H1 (cell line): ENCODE measurements around the gene LRRC27. TPM values are rescaled to one million over a fixed set of nuclear protein-coding genes. Genes with fewer than 3 reads are reported as not detected.

ENCODE experiments used
- CTCF ChIA-PET: fragments of 300-600 bp; sonication (Branson Sonifier 250); formaldehyde crosslinking; loops from one replicate; lab custom pipeline; 2021; ENCODE audit not compliant: partially characterized antibody; lab: Charles Lee
- POLR2A ChIA-PET: fragments of 300-600 bp; sonication (Branson Sonifier 250); formaldehyde crosslinking; loops from one replicate; lab custom pipeline; 2021; ENCODE audit warnings: inconsistent platforms; ENCODE audit not compliant: partially characterized antibody; lab: Charles Lee
- DNase-seq, 2 experiments: peaks; one replicate each; pipeline versions ENCODE4 v3.0.0 to v3.0.0-alpha.2; 2010 to 2022; ENCODE audit warnings: low spot score in 2 of 2, low read depth in 1 of 2, mixed read lengths in 1 of 2
- FAIRE-seq: peaks from 2 replicates; lab custom pipeline; 2011; peaks lifted over from hg19 to GRCh38; lab: Jason Lieb, UNC
- H2AFZ ChIP-seq: 2 replicates; pipeline ENCODE4 v1.8.1; 2012; ENCODE audit warnings: low read length, inconsistent platforms
- H2AK5ac ChIP-seq: 2 replicates; pipeline ENCODE4 v1.6.1; 2013; ENCODE audit warnings: low read depth, low read length
- H2BK120ac ChIP-seq: replicated peaks from 2 replicates; pipeline ENCODE3; 2013; ENCODE audit warnings: low read depth, low read length, inconsistent platforms
- H2BK12ac ChIP-seq: 2 replicates; pipeline ENCODE4 v1.6.1; 2013; ENCODE audit warnings: low read depth, low read length
- H2BK15ac ChIP-seq: 2 replicates; pipeline ENCODE4 v1.6.1; 2013; ENCODE audit warnings: low read length
- H2BK20ac ChIP-seq: 2 replicates; pipeline ENCODE4 v1.6.1; 2013; ENCODE audit warnings: low read length
- H2BK5ac ChIP-seq: 2 replicates; pipeline ENCODE4 v1.6.1; 2013; ENCODE audit warnings: low read depth, low read length
- H3K14ac ChIP-seq: 2 replicates; pipeline ENCODE4 v1.6.1; 2013; ENCODE audit warnings: inconsistent platforms; ENCODE audit not compliant: insufficient read length
- H3K18ac ChIP-seq: 2 replicates; pipeline ENCODE4 v1.6.1; 2013; ENCODE audit warnings: low read length; ENCODE audit errors: extremely low read depth
- H3K23ac ChIP-seq: 2 replicates; pipeline ENCODE4 v1.6.1; 2013; ENCODE audit warnings: inconsistent platforms; ENCODE audit not compliant: insufficient read length
- H3K23me2 ChIP-seq: 2 replicates; pipeline ENCODE4 v1.6.1; 2013; ENCODE audit warnings: low read depth, low read length
- H3K27ac ChIP-seq: 2 replicates; pipeline ENCODE4 v1.6.1; 2011; ENCODE audit warnings: low read depth, low read length, inconsistent platforms
- H3K27me3 ChIP-seq, 4 experiments: replicated peaks in 1 of 4; 1 replicate in 1 of 4; 2 replicates in 3 of 4; pipeline versions ENCODE4 v1.6.1 to v1.8.1; 2011 to 2013; ENCODE audit warnings: low read length in 3 of 4, mild to moderate bottlenecking in 3 of 4, inconsistent platforms in 2 of 4, mixed read lengths in 2 of 4, moderate library complexity in 1 of 4; ENCODE audit not compliant: control insufficient read depth in 3 of 4, insufficient read depth in 3 of 4; ENCODE audit errors: extremely low read depth in 1 of 4
- H3K36me3 ChIP-seq, 4 experiments: 2 replicates each; pipeline versions ENCODE4 v1.6.1 to v1.8.1; 2011 to 2013; ENCODE audit warnings: mild to moderate bottlenecking in 4 of 4, low read length in 3 of 4, moderate library complexity in 2 of 4, control low read depth in 1 of 4, inconsistent platforms in 1 of 4; ENCODE audit not compliant: insufficient read depth in 4 of 4, control insufficient read depth in 2 of 4
- H3K4ac ChIP-seq: replicated peaks from 2 replicates; pipeline ENCODE3; 2013; ENCODE audit warnings: low read length, low read depth, mixed read lengths, inconsistent platforms; ENCODE audit not compliant: insufficient read length
- H3K4me1 ChIP-seq, 4 experiments: replicated peaks in 1 of 4; 1 replicate in 1 of 4; 2 replicates in 3 of 4; pipeline versions ENCODE4 v1.6.1 to v1.8.1; 2011 to 2013; ENCODE audit warnings: low read length in 3 of 4, inconsistent platforms in 2 of 4, mixed read lengths in 1 of 4; ENCODE audit not compliant: insufficient read depth in 4 of 4, control insufficient read depth in 3 of 4
- H3K4me2 ChIP-seq, 2 experiments: 2 replicates each; pipeline versions ENCODE4 v1.6.1 to v1.8.1; 2011 to 2013; ENCODE audit warnings: low read depth in 2 of 2, low read length in 2 of 2, control low read depth in 1 of 2, inconsistent platforms in 1 of 2, mild to moderate bottlenecking in 1 of 2; ENCODE audit not compliant: insufficient read depth in 1 of 2
- H3K4me3 ChIP-seq, 4 experiments: fragments of 200-600, 300-600 bp in 1 of 4; sonication (generic), shearing (Covaris generic), sonication (Bioruptor Twin) in 1 of 4; 2 replicates each; pipeline versions ENCODE4 v1.5.1 to v1.8.1; 2011 to 2016; ENCODE audit warnings: low read length in 4 of 4, low read depth in 3 of 4, control low read depth in 2 of 4, inconsistent platforms in 2 of 4, mild to moderate bottlenecking in 2 of 4, mixed read lengths in 1 of 4, moderate library complexity in 1 of 4; ENCODE audit not compliant: insufficient read depth in 2 of 4; ENCODE audit errors: extremely low read depth in 1 of 4
- H3K56ac ChIP-seq: replicated peaks from 2 replicates; pipeline ENCODE3; 2013; ENCODE audit warnings: low read depth, mild to moderate bottlenecking, mixed read lengths, low read length, inconsistent platforms; ENCODE audit not compliant: insufficient read length
- H3K79me1 ChIP-seq: 2 replicates; pipeline ENCODE4 v1.6.1; 2013; ENCODE audit warnings: low read depth, low read length, control low read depth
- H3K79me2 ChIP-seq, 2 experiments: 2 replicates each; pipeline versions ENCODE4 v1.6.1 to v1.8.1; 2012 to 2013; ENCODE audit warnings: low read length in 2 of 2, mild to moderate bottlenecking in 2 of 2, inconsistent platforms in 1 of 2; ENCODE audit not compliant: insufficient read depth in 2 of 2, control insufficient read depth in 1 of 2
- H3K9ac ChIP-seq, 4 experiments: replicated peaks in 1 of 4; 1 replicate in 1 of 4; 2 replicates in 3 of 4; pipeline versions ENCODE4 v1.6.1 to v1.8.1; 2011 to 2013; ENCODE audit warnings: low read depth in 3 of 4, low read length in 3 of 4, control low read depth in 2 of 4, mild to moderate bottlenecking in 2 of 4, moderate library complexity in 2 of 4, inconsistent platforms in 1 of 4; ENCODE audit errors: extremely low read depth in 1 of 4
- H3K9me3 ChIP-seq, 2 experiments: 2 replicates each; pipeline versions ENCODE4 v1.6.1 to v1.8.1; 2012 to 2013; ENCODE audit warnings: mild to moderate bottlenecking in 2 of 2, moderate library complexity in 2 of 2, control low read depth in 1 of 2, inconsistent platforms in 1 of 2, low read depth in 1 of 2, low read length in 1 of 2, mixed read lengths in 1 of 2; ENCODE audit not compliant: insufficient read depth in 2 of 2
- H4K20me1 ChIP-seq, 2 experiments: replicated peaks in 1 of 2; 2 replicates each; pipeline versions ENCODE3 to v1.8.1; 2011 to 2013; ENCODE audit warnings: inconsistent platforms in 2 of 2, low read length in 2 of 2, mild to moderate bottlenecking in 1 of 2; ENCODE audit not compliant: insufficient read depth in 2 of 2, control insufficient read depth in 1 of 2
- H4K5ac ChIP-seq: 2 replicates; pipeline ENCODE4 v1.6.1; 2013; ENCODE audit warnings: low read length, low read depth, mixed read lengths, inconsistent platforms; ENCODE audit not compliant: insufficient read length
- H4K8ac ChIP-seq: 2 replicates; pipeline ENCODE4 v1.8.0; 2013; ENCODE audit warnings: mild to moderate bottlenecking, moderate library complexity, low read length, inconsistent platforms; ENCODE audit not compliant: insufficient read depth; ENCODE audit errors: extremely low read depth
- H4K91ac ChIP-seq: replicated peaks from 2 replicates; pipeline ENCODE3; 2013; ENCODE audit warnings: low read length, mixed read lengths, inconsistent platforms; ENCODE audit not compliant: insufficient read length
- BACH1 ChIP-seq: IDR thresholded peaks from 2 replicates; pipeline ENCODE4 v1.6.1; 2012; ENCODE audit warnings: low read length, improper control_type of control experiment
- CBX5 ChIP-seq: fragments of 300-800, 300-1000 bp; sonication (generic); IDR thresholded peaks from 2 replicates; pipeline ENCODE4 v1.7.1; 2016; ENCODE audit warnings: antibody characterized with exemption, low read length, low read depth
- CHD2 ChIP-seq: IDR thresholded peaks from 2 replicates; pipeline ENCODE4 v1.6.1; 2012; ENCODE audit warnings: low read length, improper control_type of control experiment
- CREB1 ChIP-seq: IDR thresholded peaks from 2 replicates; pipeline ENCODE4 v1.6.1; 2012; ENCODE audit warnings: inconsistent platforms
- FOSL1 ChIP-seq: IDR thresholded peaks from 2 replicates; pipeline ENCODE4 v1.6.1; 2011; ENCODE audit warnings: mild to moderate bottlenecking, low read depth, low read length, moderate library complexity; ENCODE audit not compliant: insufficient read depth
- GTF2F1 ChIP-seq: IDR thresholded peaks from 2 replicates; pipeline ENCODE4 v1.6.1; 2012; ENCODE audit warnings: low read depth, low read length, improper control_type of control experiment, borderline replicate concordance
- JUN ChIP-seq: IDR thresholded peaks from 2 replicates; pipeline ENCODE4 v1.6.1; 2011; ENCODE audit warnings: low read depth, mild to moderate bottlenecking, improper control_type of control experiment, low read length
- POLR2A ChIP-seq, 2 experiments: IDR thresholded peaks; 1 replicate in 1 of 2; 2 replicates in 1 of 2; pipeline ENCODE4 v1.6.1; 2011; ENCODE audit warnings: low read depth in 2 of 2, low read length in 2 of 2, mild to moderate bottlenecking in 2 of 2; ENCODE audit errors: control extremely low read depth in 1 of 2
- RAD21 ChIP-seq, 2 experiments: IDR thresholded peaks in 1 of 2; conservative IDR thresholded peaks in 1 of 2; 2 replicates each; pipeline ENCODE4 v1.6.1; 2011; ENCODE audit warnings: low read depth in 2 of 2, low read length in 2 of 2, improper control_type of control experiment in 1 of 2, inconsistent platforms in 1 of 2, mild to moderate bottlenecking in 1 of 2, moderate library complexity in 1 of 2
- RFX5 ChIP-seq: IDR thresholded peaks from 2 replicates; pipeline ENCODE4 v1.6.1; 2011; ENCODE audit warnings: low read depth, low read length, improper control_type of control experiment, borderline replicate concordance
- SP1 ChIP-seq: IDR thresholded peaks from 2 replicates; pipeline ENCODE4 v1.6.1; 2011; ENCODE audit warnings: low read depth, low read length
- SP2 ChIP-seq: IDR thresholded peaks from 2 replicates; pipeline ENCODE4 v1.6.1; 2012; ENCODE audit warnings: mild to moderate bottlenecking, low read length, inconsistent platforms
- SP4 ChIP-seq: IDR thresholded peaks from 2 replicates; pipeline ENCODE4 v1.6.1; 2012; ENCODE audit warnings: low read length, inconsistent platforms
- SRF ChIP-seq: IDR thresholded peaks from 2 replicates; pipeline ENCODE4 v1.6.1; 2011; ENCODE audit warnings: mild to moderate bottlenecking, low read depth, low read length, moderate library complexity
- SUZ12 ChIP-seq: fragments of 200-600 bp; sonication (generic); IDR thresholded peaks from 2 replicates; pipeline ENCODE4 v1.6.1; 2012; ENCODE audit warnings: mild to moderate bottlenecking, inconsistent platforms, low read length, moderate library complexity, mixed read lengths
- TBP ChIP-seq: IDR thresholded peaks from 2 replicates; pipeline ENCODE4 v1.6.1; 2011; ENCODE audit warnings: low read depth, low read length, improper control_type of control experiment
- YY1 ChIP-seq: IDR thresholded peaks from 2 replicates; pipeline ENCODE4 v1.6.1; 2011; ENCODE audit warnings: low read depth, mild to moderate bottlenecking, low read length
- WGBS, 2 experiments: shearing (Covaris generic) in 1 of 2; methylation state at CpG; one replicate each; pipeline versions ENCODE4 v1.1.6 to v1.1.7; 2013 to 2015; ENCODE audit warnings: low lambda C conversion rate in 2 of 2, mixed read lengths in 2 of 2, inconsistent platforms in 1 of 2, low coverage in 1 of 2, missing lambda C conversion rate in 1 of 2; ENCODE audit not compliant: insufficient replicate concordance in 2 of 2, insufficient coverage in 1 of 2, insufficient read length in 1 of 2; ENCODE audit errors: extremely low coverage in 1 of 2, missing lambda C conversion rate in 1 of 2; 5-methylcytosine and 5-hydroxymethylcytosine counted together
- polyA plus RNA-seq, 7 experiments: library from polyadenylated mRNA; depleted of rRNA in 3 of 7; stranded (reverse) in 5 of 7; unstranded in 2 of 7; fragments of >200 nt in 5 of 7; fragments of 200-250 nt in 2 of 7; gene quantifications; 1 replicate in 5 of 7; 2 replicates in 1 of 7; 4 replicates in 1 of 7; pipeline versions ENCODE4 v1.2.1 to v1.2.3, GENCODE V29; 2011 to 2013; ENCODE audit warnings: missing spikeins in 2 of 7, mixed read lengths in 2 of 7
- total RNA-seq: library from RNA; stranded (reverse); fragmentation: NEBNext Ultra II Directional; extraction: Animal tissue kit (Norgen Biotek cat#: 25700); gene quantifications from 2 replicates; pipeline ENCODE4 v1.2.1, GENCODE V29; 2021

The LRRC27 gene
- total and polyA plus RNA-seq, 2 of the 8 experiments (the other 6 are each of a cell fraction or from before 2014, with no cell fraction given), result 1.2 to 3.8 TPM

GRCh38 chr10:132313865-132314264 is 18.1 kb upstream of the LRRC27 start:
- ChIA-PET CTCF (interaction anchor here (0.8 to 2.2 kb wide), 3 partner anchors 39 to 58 kb away, joined by 3 to 6 read pairs (median 5); no protein-coding TSS in a partner anchor), POLR2A (no interaction called here)
- H2BK15ac ChIP-seq, result no peak overlapping the region
- TF ChIP-seq SP4 (no peak), YY1 (no peak), RAD21 (IDR thresholded peaks at IDR 0.05 in 1 of 2, conservative IDR thresholded peaks at IDR 0.05 in 1 of 2; ENCODE audit: low read depth in 2 of 2, low read length in 2 of 2) (no peak), FOSL1 (no peak), SRF (no peak), TBP (no peak), CREB1 (no peak), RFX5 (no peak), GTF2F1 (no peak), CHD2 (no peak), BACH1 (no peak), SUZ12 (no peak), JUN (no peak), SP2 (no peak), POLR2A (IDR thresholded peaks at IDR 0.05; ENCODE audit: control extremely low read depth in 1 of 2, low read depth in 2 of 2, low read length in 2 of 2) (no peak), SP1 (no peak), CBX5 (no peak)

More at GRCh38 chr10:132313865-132314264, 18.1 kb upstream of the LRRC27 start:
- H2BK12ac ChIP-seq, result no peak overlapping the region
- no peak overlapping the region for H4K91ac ChIP-seq
- H3K4me1 ChIP-seq, result peaks cover 0 to 5% (median 4%) of the 10 kb centered on the region in 4 experiments; a peak in 3 of 7 replicates
- H4K8ac ChIP-seq, result no peak overlapping the region
- no peak overlapping the region for H2BK120ac ChIP-seq
- no peak overlapping the region for H3K9ac ChIP-seq
- no peak overlapping the region for H4K5ac ChIP-seq
- H3K56ac ChIP-seq, result no peak overlapping the region
- no peaks in the 10 kb centered on the region for H3K79me2 ChIP-seq
- H3K4me2 ChIP-seq, result no peak overlapping the region
- no peak overlapping the region for H2BK5ac ChIP-seq
- WGBS, 2 experiments, result 93% methylated on average over 6 of the region's 6 CpGs; no CpG with 5 or more reads in 1 of the 2 experiments
- peaks cover 13 to 21% (median 19%) of the 10 kb centered on the region in 4 experiments; a peak in 6 of 7 replicates for H3K27me3 ChIP-seq
- H3K4ac ChIP-seq, result no peak overlapping the region
- no peaks in the 10 kb centered on the region for H4K20me1 ChIP-seq
- no peak overlapping the region for H3K23ac ChIP-seq
- H3K4me3 ChIP-seq, result no peak overlapping the region
- no peak overlapping the region for H3K27ac ChIP-seq
- peaks cover 3% of the 10 kb centered on the region; the same call in 1 of the 2 replicates for H3K23me2 ChIP-seq
- H3K14ac ChIP-seq, result no peak overlapping the region
- no peak overlapping the region for H3K18ac ChIP-seq
- H3K9me3 ChIP-seq, result no peaks in the 10 kb centered on the region; a peak in 1 of 4 replicates
- H3K79me1 ChIP-seq, result no peaks in the 10 kb centered on the region
- FAIRE-seq (no peak), DNase-seq (no peak)
- H2AK5ac ChIP-seq, result no peak overlapping the region
- H2AFZ ChIP-seq, result no peak overlapping the region
- H3K36me3 ChIP-seq, result no peaks in the 10 kb centered on the region
- H2BK20ac ChIP-seq, result no peak overlapping the region
